ENCODE measurements around the gene IFNGR2. TPM values are rescaled to one million over a fixed set of nuclear protein-coding genes. Genes with fewer than 3 reads are reported as not detected.

IFNGR2 gene
- total and polyA plus RNA-seq, 2 donors from 2014 or later: 57.6 to 68.3 TPM

GRCh38 chr21:33481314-33481943 is 78.2 kb downstream of the IFNGR2 start:
- no peak for TF ChIP-seq CTCF (IDR thresholded peaks at IDR 0.05; ENCODE audit: borderline replicate concordance, extremely low read depth, insufficient read depth)
- no peak overlapping the region for H3K27ac ChIP-seq (ENCODE audit: low read depth in 2 of 2, low read length in 2 of 2)
- intact Hi-C loops (cut with DNase I): no loop called here
- no peaks in the 10 kb centered on the region for H3K36me3 ChIP-seq (ENCODE audit: control insufficient read depth in 2 of 3, insufficient read depth in 3 of 3, low read length in 3 of 3)
- no peak for FAIRE-seq
- DNase-seq: no peak
- H3K27me3 ChIP-seq (ENCODE audit: control insufficient read depth, insufficient read depth, low read length): no peaks in the 10 kb centered on the region
- H3K9ac ChIP-seq (ENCODE audit: low read length in 3 of 3): no peak overlapping the region
- H3K4me1 ChIP-seq (ENCODE audit: control insufficient read depth in 2 of 3, insufficient read depth in 2 of 3, low read depth in 1 of 3, low read length in 3 of 3): no peaks in the 10 kb centered on the region
- H3K9me3 ChIP-seq (ENCODE audit: control insufficient read depth in 2 of 3, insufficient read depth in 1 of 3, low read length in 3 of 3): no peaks in the 10 kb centered on the region
- no peak overlapping the region for H3K4me3 ChIP-seq (ENCODE audit: low read length in 3 of 3)

Other genes with a start within 250 kb of the IFNGR2 start
- 56.5 TPM for gene IFNAR2, start 173.5 kb upstream of the IFNGR2 start, total RNA-seq
- 14.8 TPM for gene IFNAR2, start 173.5 kb upstream of the IFNGR2 start, polyA plus RNA-seq (ENCODE audit: insufficient read depth, low read depth, low replicate concordance)
- 27.3 TPM for gene IL10RB, start 137.0 kb upstream of the IFNGR2 start, total RNA-seq
- 21.5 TPM for gene IL10RB, start 137.0 kb upstream of the IFNGR2 start, polyA plus RNA-seq (ENCODE audit: insufficient read depth, low read depth, low replicate concordance)
- 60.9 TPM for gene IFNAR1, start 78.4 kb upstream of the IFNGR2 start, total RNA-seq
- 15.9 TPM for gene IFNAR1, start 78.4 kb upstream of the IFNGR2 start, polyA plus RNA-seq (ENCODE audit: insufficient read depth, low read depth, low replicate concordance)
- gene TMEM50B, start 76.6 kb downstream of the IFNGR2 start, total RNA-seq: 87.6 TPM
- 63.7 TPM for gene TMEM50B, start 76.6 kb downstream of the IFNGR2 start, polyA plus RNA-seq (ENCODE audit: insufficient read depth, low read depth, low replicate concordance)
- 2.2 TPM for gene DNAJC28, start 88.3 kb downstream of the IFNGR2 start, total RNA-seq
- 4.6 TPM for gene DNAJC28, start 88.3 kb downstream of the IFNGR2 start, polyA plus RNA-seq (ENCODE audit: insufficient read depth, low read depth, low replicate concordance)
- 60.9 TPM for gene GART, start 138.7 kb downstream of the IFNGR2 start, total RNA-seq
- gene GART, start 138.7 kb downstream of the IFNGR2 start, polyA plus RNA-seq (ENCODE audit: insufficient read depth, low read depth, low replicate concordance): 17.5 TPM
- 285 TPM for gene SON, start 139.6 kb downstream of the IFNGR2 start, total RNA-seq
- 83.0 TPM for gene SON, start 139.6 kb downstream of the IFNGR2 start, polyA plus RNA-seq (ENCODE audit: insufficient read depth, low read depth, low replicate concordance)
- 6.8 TPM for gene DONSON, start 185.3 kb downstream of the IFNGR2 start, total RNA-seq
- 8.9 TPM for gene DONSON, start 185.3 kb downstream of the IFNGR2 start, polyA plus RNA-seq (ENCODE audit: insufficient read depth, low read depth, low replicate concordance)
- 40.8 TPM for gene CRYZL1, start 238.3 kb downstream of the IFNGR2 start, total RNA-seq
- 34.1 TPM for gene CRYZL1, start 238.3 kb downstream of the IFNGR2 start, polyA plus RNA-seq (ENCODE audit: insufficient read depth, low read depth, low replicate concordance)
- gene ITSN1, start 239.1 kb downstream of the IFNGR2 start, total RNA-seq: 42.5 TPM
- 8.1 TPM for gene ITSN1, start 239.1 kb downstream of the IFNGR2 start, polyA plus RNA-seq (ENCODE audit: insufficient read depth, low read depth, low replicate concordance)

All from kidney (tissue), 14 donors.